Activated CD4-positive, alpha-beta T cell treated with anti-CD3 and anti-CD28 coated beads, Interleukin-2, amount 50 U/mL, for 4 hours (primary cell): ENCODE measurements around the gene TCF7L1.
"Not testable (repeated sequence)": the region's sequence is repeated elsewhere in the genome, so short reads cannot be mapped to it uniquely, and the experiment has no call there.

Experiments used
- DNase-seq, 2 experiments: peaks; one replicate each; pipeline ENCODE4 v3.0.0-alpha.2; 2020

The TCF7L1 gene

GRCh38 chr2:85132397-85132796, 795 bp upstream of the TCF7L1 start:
- no peak for DNase-seq

- DNase-seq = no peak
Measured at GRCh38 chr2:85133751-85134254, 611 bp downstream of the TCF7L1 start.

GRCh38 chr2:85134255-85134895, 1.2 kb downstream of the TCF7L1 start:
- DNase-seq = no peak

GRCh38 chr2:85134896-85135659, 1.9 kb downstream of the TCF7L1 start:
- no peak for DNase-seq

- DNase-seq = no peak
Measured at GRCh38 chr2:85135660-85135914, 2.4 kb downstream of the TCF7L1 start.

GRCh38 chr2:85137156-85137555, 4.0 kb downstream of the TCF7L1 start:
- no peak for DNase-seq

- DNase-seq = no peak
Measured at GRCh38 chr2:85143463-85144082, 10.4 kb downstream of the TCF7L1 start.

- DNase-seq = no peak
Measured at GRCh38 chr2:85145116-85145820, 12.1 kb downstream of the TCF7L1 start.

- DNase-seq = no peak
Measured at GRCh38 chr2:85148190-85148589, 15.0 kb downstream of the TCF7L1 start.

- DNase-seq = no peak
Measured at GRCh38 chr2:85151026-85151425, 17.8 kb downstream of the TCF7L1 start.

GRCh38 chr2:85152895-85153294, 19.7 kb downstream of the TCF7L1 start:
- no peak for DNase-seq

GRCh38 chr2:85154048-85154753, 21.0 kb downstream of the TCF7L1 start:
- no peak for DNase-seq

GRCh38 chr2:85155082-85155481, 21.9 kb downstream of the TCF7L1 start:
- not testable (repeated sequence) for DNase-seq

- DNase-seq = no peak
Measured at GRCh38 chr2:85156153-85156552, 23.0 kb downstream of the TCF7L1 start.

- DNase-seq = no peak
Measured at GRCh38 chr2:85156619-85157018, 23.4 kb downstream of the TCF7L1 start.

- no peak for DNase-seq
Measured at GRCh38 chr2:85157345-85157744, 24.2 kb downstream of the TCF7L1 start.

GRCh38 chr2:85158559-85159273, 25.5 kb downstream of the TCF7L1 start:
- DNase-seq = no peak

GRCh38 chr2:85159589-85159988, 26.4 kb downstream of the TCF7L1 start:
- DNase-seq = no peak

GRCh38 chr2:85160966-85161960, 28.1 kb downstream of the TCF7L1 start:
- no peak for DNase-seq

- no peak for DNase-seq
Measured at GRCh38 chr2:85162746-85163301, 29.6 kb downstream of the TCF7L1 start.

GRCh38 chr2:85163675-85164074, 30.5 kb downstream of the TCF7L1 start:
- DNase-seq = no peak
